Transverse colon (tissue), 4 donors: Measurements from ENCODE around the gene HMCN2.

Experiments used
- POLR2A ChIP-seq: fragments of 450-650 bp; IDR thresholded peaks from one replicate; pipeline ENCODE4 v1.6.1; 2016; ENCODE audit warnings: antibody characterized with exemption, mild to moderate bottlenecking, moderate library complexity
- POLR2AphosphoS5 ChIP-seq, 3 donors: sonication (generic); formaldehyde crosslinking; IDR thresholded peaks; one replicate each; pipeline ENCODE4 v1.6.1; 2016; ENCODE audit warnings: antibody characterized with exemption in 3 of 3
- TF ChIP-seq, protein P1 (sequence below), 5 experiments: fragments of 200-600 bp in 3 of 5; fragments of 450-650 bp in 2 of 5; sonication (generic) in 3 of 5; IDR thresholded peaks; 1 replicate in 2 of 5; 2 replicates in 3 of 5; pipeline ENCODE4 v1.5.1; 2016 to 2017; ENCODE audit warnings: antibody characterized with exemption in 5 of 5, inconsistent platforms in 3 of 5, mild to moderate bottlenecking in 2 of 5, moderate library complexity in 1 of 5

DNA sequence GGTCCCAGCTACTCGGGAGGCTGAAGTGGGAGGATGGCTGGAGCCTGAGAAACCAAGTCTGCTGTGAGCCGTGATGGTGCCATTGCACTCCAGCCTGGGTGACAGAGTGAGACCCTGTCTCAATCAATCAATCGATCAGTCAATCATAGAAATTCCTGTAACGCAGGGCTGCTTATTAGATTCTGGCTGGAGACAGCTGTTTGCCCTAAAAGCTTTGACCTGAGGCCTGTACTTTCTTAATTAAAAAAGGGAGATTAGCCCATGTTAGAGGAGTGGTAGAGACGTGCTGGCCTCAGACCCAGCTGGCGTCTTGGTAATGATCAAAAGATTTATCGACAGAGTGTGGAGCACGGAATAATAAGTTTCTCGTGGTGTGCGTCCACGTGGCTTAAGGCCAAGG lies 40.5 kb upstream of the HMCN2 start:
- TF ChIP-seq, protein P1, sequence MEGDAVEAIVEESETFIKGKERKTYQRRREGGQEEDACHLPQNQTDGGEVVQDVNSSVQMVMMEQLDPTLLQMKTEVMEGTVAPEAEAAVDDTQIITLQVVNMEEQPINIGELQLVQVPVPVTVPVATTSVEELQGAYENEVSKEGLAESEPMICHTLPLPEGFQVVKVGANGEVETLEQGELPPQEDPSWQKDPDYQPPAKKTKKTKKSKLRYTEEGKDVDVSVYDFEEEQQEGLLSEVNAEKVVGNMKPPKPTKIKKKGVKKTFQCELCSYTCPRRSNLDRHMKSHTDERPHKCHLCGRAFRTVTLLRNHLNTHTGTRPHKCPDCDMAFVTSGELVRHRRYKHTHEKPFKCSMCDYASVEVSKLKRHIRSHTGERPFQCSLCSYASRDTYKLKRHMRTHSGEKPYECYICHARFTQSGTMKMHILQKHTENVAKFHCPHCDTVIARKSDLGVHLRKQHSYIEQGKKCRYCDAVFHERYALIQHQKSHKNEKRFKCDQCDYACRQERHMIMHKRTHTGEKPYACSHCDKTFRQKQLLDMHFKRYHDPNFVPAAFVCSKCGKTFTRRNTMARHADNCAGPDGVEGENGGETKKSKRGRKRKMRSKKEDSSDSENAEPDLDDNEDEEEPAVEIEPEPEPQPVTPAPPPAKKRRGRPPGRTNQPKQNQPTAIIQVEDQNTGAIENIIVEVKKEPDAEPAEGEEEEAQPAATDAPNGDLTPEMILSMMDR (IDR thresholded peaks at IDR 0.05), result no peak
- TF ChIP-seq POLR2AphosphoS5 (IDR thresholded peaks at IDR 0.05) (no peak), POLR2A (no peak)
